ENCODE measurements around the gene ADM.

GRCh38 chr11:10307022-10307399, 2.1 kb downstream of the ADM start:
- no peak for TF ChIP-seq CTCF (IDR thresholded peaks at IDR 0.05)
- TF ChIP-seq EZH2 (IDR thresholded peaks at IDR 0.05; ENCODE audit: borderline replicate concordance, insufficient read depth, low read depth, low read length, poor library complexity, severe bottlenecking): peak; percentile 18
